OCI-LY7 (cell line): ENCODE data around the gene KRIT1. TPM values are rescaled to one million over a fixed set of nuclear protein-coding genes. Genes with fewer than 3 reads are reported as not detected.

Experiments used
- BruUV-seq: library from RNA; stranded (reverse); fragments of 400-500 nt; replicated peaks from 2 replicates; lab custom pipeline; 2021; lab: Mats Ljungman, UMichigan
- CTCF ChIA-PET: fragments of 300-600 bp; sonication (Branson Sonifier 250); formaldehyde crosslinking; loops from one replicate; lab custom pipeline; 2022; ENCODE audit warnings: antibody characterized with exemption; ENCODE audit not compliant: unreplicated experiment; lab: Charles Lee
- POLR2A ChIA-PET: fragments of 300-600 bp; sonication (Branson Sonifier 250); formaldehyde crosslinking; loops from one replicate; lab custom pipeline; 2022; ENCODE audit warnings: antibody characterized with exemption; lab: Charles Lee
- DNase-seq: peaks from one replicate; pipeline ENCODE4 v3.0.0-alpha.2; 2015; ENCODE audit warnings: low spot score
- H2AFZ ChIP-seq: fragments of 200-600 bp; sonication (generic), shearing (Covaris generic); 2 replicates; pipeline ENCODE4 v1.6.1; 2014; ENCODE audit warnings: mild to moderate bottlenecking, antibody characterized with exemption, low read length, moderate library complexity
- H3K27ac ChIP-seq: fragments of 200-600 bp; sonication (generic); 2 replicates; pipeline ENCODE4 v1.5.1; 2014; ENCODE audit warnings: mixed run types, low read depth, mild to moderate bottlenecking, moderate library complexity, low read length, inconsistent platforms; ENCODE audit not compliant: poor library complexity, severe bottlenecking
- H3K36me3 ChIP-seq: fragments of 200-600 bp; sonication (generic); 2 replicates; pipeline ENCODE4 v1.6.1; 2014; ENCODE audit warnings: mild to moderate bottlenecking, antibody characterized with exemption, low read length, moderate library complexity, mixed read lengths; ENCODE audit not compliant: insufficient read depth
- H3K4me1 ChIP-seq: fragments of 200-600 bp; sonication (generic); 2 replicates; pipeline ENCODE4 v1.5.1; 2014; ENCODE audit warnings: mild to moderate bottlenecking, low read length; ENCODE audit not compliant: insufficient read depth, poor library complexity, severe bottlenecking
- H3K4me2 ChIP-seq: fragments of 200-600 bp; sonication (generic); 2 replicates; pipeline ENCODE4 v1.6.1; 2014; ENCODE audit warnings: mild to moderate bottlenecking, low read length
- H3K4me3 ChIP-seq: fragments of 200-600 bp; sonication (generic); 2 replicates; pipeline ENCODE4 v1.5.1; 2014; ENCODE audit warnings: mild to moderate bottlenecking, low read depth, low read length; ENCODE audit not compliant: poor library complexity, severe bottlenecking
- H3K79me2 ChIP-seq: fragments of 200-600 bp; sonication (generic); 2 replicates; pipeline ENCODE4 v1.6.1; 2016; ENCODE audit warnings: low read depth, mild to moderate bottlenecking, low read length, moderate library complexity, mixed read lengths; ENCODE audit not compliant: insufficient read depth
- H3K9me2 ChIP-seq: fragments of 200-600 bp; sonication (generic); 2 replicates; pipeline ENCODE4 v1.6.1; 2016; ENCODE audit warnings: mild to moderate bottlenecking, low read length, mixed read lengths; ENCODE audit not compliant: insufficient read depth
- H3K9me3 ChIP-seq: fragments of 200-600 bp; sonication (generic); 2 replicates; pipeline ENCODE4 v1.6.1; 2014; ENCODE audit warnings: mild to moderate bottlenecking, mixed run types, low read length, mixed read lengths
- H4K20me1 ChIP-seq: fragments of 200-600 bp; sonication (generic); 2 replicates; pipeline ENCODE4 v1.6.1; 2014; ENCODE audit warnings: mild to moderate bottlenecking, antibody characterized with exemption, low read length, moderate library complexity, mixed read lengths; ENCODE audit not compliant: insufficient read depth
- EZH2phosphoT487 ChIP-seq: fragments of 200-600 bp; sonication (generic); IDR thresholded peaks from 2 replicates; pipeline ENCODE4 v1.6.1; 2018; ENCODE audit warnings: low read depth, borderline replicate concordance, mild to moderate bottlenecking, mixed run types, antibody characterized with exemption, low read length, moderate library complexity, mixed read lengths
- intact Hi-C: fragments of 100-400 bp; cut with micrococcal nuclease; formaldehyde crosslinking; loops from one replicate; pipeline ENCODE4 v1.10.0; 2022; ENCODE audit not compliant: unreplicated experiment
- total RNA-seq, 2 experiments: library from RNA; depleted of rRNA in 1 of 2; stranded (reverse); fragments of >200 nt in 1 of 2; shearing (Covaris generic) in 1 of 2; gene quantifications; 2 replicates each; pipeline ENCODE4 v1.2.3, GENCODE V29; 2014 to 2022
- TF ChIP-seq, protein P1 (sequence below): fragments of 200-600 bp; sonication (generic); conservative IDR thresholded peaks from 2 replicates; pipeline ENCODE4 v1.5.1; 2014; ENCODE audit warnings: mild to moderate bottlenecking, antibody characterized with exemption, low read length, moderate library complexity, mixed read lengths

The KRIT1 gene
- total RNA-seq, 2 experiments from 2014 or later, result 44.8 to 50.0 TPM

DNA sequence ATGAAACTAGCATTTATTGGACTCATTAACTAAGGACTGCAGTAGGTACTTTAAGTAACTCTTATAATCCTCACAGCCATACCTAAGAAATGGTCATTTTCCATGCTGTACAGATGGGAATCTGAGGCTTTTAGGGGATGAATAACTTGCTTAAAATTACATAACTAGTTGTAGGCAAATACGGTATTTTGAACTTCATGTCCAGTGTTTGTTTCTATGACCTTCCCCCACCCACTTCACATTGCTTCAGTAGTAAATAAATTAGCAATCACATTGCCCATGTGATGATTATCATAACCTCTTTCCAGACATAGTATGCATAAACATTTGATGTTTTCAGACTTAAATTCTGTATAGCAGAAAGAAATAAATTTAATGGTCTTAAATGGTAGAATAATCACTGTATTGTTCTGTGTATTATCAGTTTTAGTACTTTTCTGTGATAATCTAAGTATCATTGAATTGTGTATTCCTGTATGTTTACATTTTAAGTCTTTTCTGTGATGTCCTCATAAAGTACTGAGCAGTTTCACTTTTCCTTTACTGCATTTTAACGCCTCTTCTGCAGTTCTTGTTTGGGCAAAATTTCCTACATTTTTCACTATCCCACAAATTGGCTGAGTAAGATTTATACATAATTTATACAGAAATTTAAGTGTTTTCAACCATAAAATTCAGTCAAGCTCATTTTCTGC is 48.3 kb upstream of the KRIT1 start:
- CTCF ChIA-PET, result no interaction called here
- intact Hi-C loops, result no loop called here
- no peak for DNase-seq
- no peaks in the 10 kb centered on the region for H3K9me2 ChIP-seq
- TF ChIP-seq, protein P1, sequence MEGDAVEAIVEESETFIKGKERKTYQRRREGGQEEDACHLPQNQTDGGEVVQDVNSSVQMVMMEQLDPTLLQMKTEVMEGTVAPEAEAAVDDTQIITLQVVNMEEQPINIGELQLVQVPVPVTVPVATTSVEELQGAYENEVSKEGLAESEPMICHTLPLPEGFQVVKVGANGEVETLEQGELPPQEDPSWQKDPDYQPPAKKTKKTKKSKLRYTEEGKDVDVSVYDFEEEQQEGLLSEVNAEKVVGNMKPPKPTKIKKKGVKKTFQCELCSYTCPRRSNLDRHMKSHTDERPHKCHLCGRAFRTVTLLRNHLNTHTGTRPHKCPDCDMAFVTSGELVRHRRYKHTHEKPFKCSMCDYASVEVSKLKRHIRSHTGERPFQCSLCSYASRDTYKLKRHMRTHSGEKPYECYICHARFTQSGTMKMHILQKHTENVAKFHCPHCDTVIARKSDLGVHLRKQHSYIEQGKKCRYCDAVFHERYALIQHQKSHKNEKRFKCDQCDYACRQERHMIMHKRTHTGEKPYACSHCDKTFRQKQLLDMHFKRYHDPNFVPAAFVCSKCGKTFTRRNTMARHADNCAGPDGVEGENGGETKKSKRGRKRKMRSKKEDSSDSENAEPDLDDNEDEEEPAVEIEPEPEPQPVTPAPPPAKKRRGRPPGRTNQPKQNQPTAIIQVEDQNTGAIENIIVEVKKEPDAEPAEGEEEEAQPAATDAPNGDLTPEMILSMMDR, result no peak
- TF ChIP-seq EZH2phosphoT487, result no peak
- peaks cover 3% of the 10 kb centered on the region for H3K4me1 ChIP-seq
- POLR2A ChIA-PET, result interaction anchor here (0.6 to 1.2 kb wide), 3 partner anchors 14 to 51 kb away, joined by 3 to 4 read pairs (median 3); no protein-coding TSS in a partner anchor
- no peaks in the 10 kb centered on the region for H3K9me3 ChIP-seq
- H3K4me2 ChIP-seq, result no peak overlapping the region
- H3K27ac ChIP-seq, result no peak overlapping the region
- no peaks in the 10 kb centered on the region for H4K20me1 ChIP-seq
- H3K79me2 ChIP-seq, result peaks cover 29% of the 10 kb centered on the region; the same call in 1 of the 2 replicates
- no peak overlapping the region for H2AFZ ChIP-seq
- no TSS peak for BruUV-seq
- H3K36me3 ChIP-seq, result peaks cover 23% of the 10 kb centered on the region; the same call in 1 of the 2 replicates
- H3K4me3 ChIP-seq, result no peak overlapping the region

DNA sequence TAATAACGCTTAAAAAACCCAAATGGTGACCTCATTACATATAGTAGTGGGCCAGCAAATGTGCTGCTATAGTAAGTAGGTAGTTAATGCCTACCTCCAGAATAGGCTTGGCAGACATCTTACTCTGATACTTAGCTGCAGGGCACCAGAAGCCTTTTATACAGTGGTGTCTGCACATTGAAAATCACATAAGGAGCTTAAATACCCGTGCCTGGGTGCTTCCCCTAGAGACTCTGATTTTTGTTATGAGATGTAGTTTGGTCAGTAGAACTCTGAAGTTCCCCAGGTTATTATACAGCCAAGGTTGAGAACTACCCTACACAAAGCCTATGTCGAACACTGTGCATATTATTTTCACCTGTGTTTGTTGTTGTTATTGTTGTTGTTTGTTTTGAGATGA is 47.3 kb upstream of the KRIT1 start:
- no peaks in the 10 kb centered on the region for H4K20me1 ChIP-seq

More for the DNA sequence above, 47.3 kb upstream of the KRIT1 start:
- no peak for DNase-seq
- no TSS peak for BruUV-seq
- Histone ChIP-seq H3K27ac (no peak overlapping the region), H3K79me2 (peaks cover 39% of the 10 kb centered on the region; the same call in 1 of the 2 replicates), H3K4me1 (peaks cover 3% of the 10 kb centered on the region), H3K9me3 (peaks cover 6% of the 10 kb centered on the region; the same call in 1 of the 2 replicates), H2AFZ (no peak overlapping the region), H3K4me2 (no peak overlapping the region), H3K36me3 (peaks cover 23% of the 10 kb centered on the region), H3K9me2 (no peaks in the 10 kb centered on the region), H3K4me3 (no peak overlapping the region)
- ChIA-PET CTCF (no interaction called here), POLR2A (interaction anchor here (0.6 to 1.2 kb wide), 5 partner anchors 12 to 211 kb away, joined by 3 to 4 read pairs (median 3); no protein-coding TSS in a partner anchor)
- intact Hi-C loops, result no loop called here
- TF ChIP-seq, protein P1, result no peak
- no peak for TF ChIP-seq EZH2phosphoT487
